SK-N-SH (cell line): ENCODE data around the gene SCYGR6. TPM values are rescaled to one million over a fixed set of nuclear protein-coding genes. Genes with fewer than 3 reads are reported as not detected.

Source experiments
- CTCF ChIA-PET: fragments of 300-600, 350-600 bp; formaldehyde crosslinking; extraction: SDS; loops from one replicate; lab custom pipeline; 2021; lab: Yijun Ruan, JAX
- POLR2A ChIA-PET: fragments of 350-600 bp; sonication (Branson Sonifier 250); formaldehyde crosslinking; extraction: SDS; loops from one replicate; lab custom pipeline; 2020; ENCODE audit warnings: antibody characterized with exemption, inconsistent platforms; lab: Yijun Ruan, JAX
- DNase-seq: peaks from one replicate; pipeline ENCODE4 v3.0.0; 2012
- H2AFZ ChIP-seq: fragments of 200-600 bp; sonication (generic); 2 replicates; pipeline ENCODE4 v1.8.1; 2016; ENCODE audit warnings: antibody characterized with exemption, mild to moderate bottlenecking, low read depth
- H3F3A ChIP-seq: fragments of 200-600 bp; sonication (generic); replicated peaks from 2 replicates; pipeline ENCODE3; 2016; ENCODE audit warnings: antibody characterized with exemption, mild to moderate bottlenecking; ENCODE audit not compliant: insufficient read depth
- H3K27ac ChIP-seq, 2 experiments: fragments of 200-500 bp in 1 of 2; fragments of 200-600 bp in 1 of 2; sonication (Bioruptor generic) in 1 of 2; sonication (generic), shearing (Covaris generic) in 1 of 2; 2 replicates each; pipeline versions ENCODE4 v1.5.1 to v1.6.1; 2014 to 2016; ENCODE audit warnings: low read depth in 2 of 2, inconsistent platforms in 1 of 2, low read length in 1 of 2, mild to moderate bottlenecking in 1 of 2, mixed read lengths in 1 of 2
- H3K27me3 ChIP-seq: fragments of 200-600 bp; sonication (generic), shearing (Covaris generic); 2 replicates; pipeline ENCODE4 v1.6.1; 2016; ENCODE audit warnings: mixed run types; ENCODE audit not compliant: insufficient read depth
- H3K36me3 ChIP-seq, 2 experiments: fragments of 200-500 bp in 1 of 2; fragments of 200-600 bp in 1 of 2; sonication (Bioruptor generic) in 1 of 2; sonication (generic) in 1 of 2; replicated peaks in 1 of 2; 2 replicates each; pipeline versions ENCODE3 to v1.5.1; 2014 to 2016; ENCODE audit warnings: low read length in 1 of 2, mild to moderate bottlenecking in 1 of 2; ENCODE audit not compliant: insufficient read depth in 2 of 2, control insufficient read depth in 1 of 2
- H3K4me1 ChIP-seq, 2 experiments: fragments of 200-500 bp in 1 of 2; fragments of 200-600 bp in 1 of 2; sonication (Bioruptor generic) in 1 of 2; sonication (generic), shearing (Covaris generic) in 1 of 2; 2 replicates each; pipeline versions ENCODE4 v1.5.1 to v1.6.1; 2014 to 2016; ENCODE audit warnings: low read depth in 1 of 2, low read length in 1 of 2, mixed run types in 1 of 2; ENCODE audit not compliant: insufficient read depth in 2 of 2, control insufficient read depth in 1 of 2
- H3K4me2 ChIP-seq: fragments of 200-600 bp; sonication (generic), shearing (Covaris generic); 2 replicates; pipeline ENCODE4 v1.6.1; 2017; ENCODE audit warnings: mixed run types
- H3K4me3 ChIP-seq, 2 experiments: fragments of 200-500 bp in 1 of 2; fragments of 200-600 bp in 1 of 2; sonication (Bioruptor generic) in 1 of 2; sonication (generic), shearing (Covaris generic) in 1 of 2; 2 replicates each; pipeline versions ENCODE4 v1.5.1 to v1.8.1; 2014 to 2016; ENCODE audit warnings: low read depth in 2 of 2, inconsistent platforms in 1 of 2, low read length in 1 of 2, mild to moderate bottlenecking in 1 of 2, mixed read lengths in 1 of 2, moderate library complexity in 1 of 2
- H3K79me2 ChIP-seq: fragments of 200-600 bp; sonication (generic); 2 replicates; pipeline ENCODE4 v1.8.1; 2017; ENCODE audit warnings: mild to moderate bottlenecking; ENCODE audit not compliant: insufficient read depth
- H3K9ac ChIP-seq: fragments of 200-600 bp; sonication (generic); 2 replicates; pipeline ENCODE4 v1.6.1; 2017; ENCODE audit warnings: mixed run types
- H3K9me2 ChIP-seq: fragments of 200-600 bp; sonication (generic); 2 replicates; pipeline ENCODE4 v1.6.1; 2017; ENCODE audit warnings: mixed run types
- H3K9me3 ChIP-seq: fragments of 200-600 bp; sonication (generic); 2 replicates; pipeline ENCODE4 v1.6.1; 2017; ENCODE audit warnings: mixed run types, mild to moderate bottlenecking, moderate library complexity
- H4K20me1 ChIP-seq: fragments of 200-600 bp; sonication (generic); 2 replicates; pipeline ENCODE4 v1.6.1; 2017; ENCODE audit warnings: mild to moderate bottlenecking, mixed run types; ENCODE audit not compliant: insufficient read depth
- FOSL2 ChIP-seq: IDR thresholded peaks from 2 replicates; pipeline ENCODE4 v1.4.0; 2012; ENCODE audit warnings: low read depth, mild to moderate bottlenecking, moderate library complexity, borderline replicate concordance
- FOXM1 ChIP-seq: IDR thresholded peaks from 2 replicates; pipeline ENCODE4 v1.4.0; 2012; ENCODE audit warnings: low read depth, mild to moderate bottlenecking
- GABPA ChIP-seq: IDR thresholded peaks from 2 replicates; pipeline ENCODE4 v1.4.0; 2012; ENCODE audit warnings: low read depth, mild to moderate bottlenecking
- MEF2A ChIP-seq: IDR thresholded peaks from 2 replicates; pipeline ENCODE4 v1.4.0; 2012; ENCODE audit warnings: low read depth, borderline replicate concordance
- POLR2AphosphoS5 ChIP-seq: IDR thresholded peaks from 2 replicates; pipeline ENCODE4 v1.6.1; 2012; ENCODE audit warnings: low read depth, low read length
- RCOR1 ChIP-seq: fragments of 150-350 bp; IDR thresholded peaks from 2 replicates; pipeline ENCODE4 v1.6.1; 2017; ENCODE audit warnings: antibody characterized with exemption, low read length
- RXRA ChIP-seq: IDR thresholded peaks from 2 replicates; pipeline ENCODE4 v1.4.0; 2012; ENCODE audit warnings: low read depth, mild to moderate bottlenecking, borderline replicate concordance
- SIN3A ChIP-seq: IDR thresholded peaks from 2 replicates; pipeline ENCODE4 v1.6.1; 2012; ENCODE audit warnings: low read depth, mild to moderate bottlenecking, low read length, moderate library complexity, borderline replicate concordance
- SMC3 ChIP-seq: IDR thresholded peaks from 2 replicates; pipeline ENCODE4 v1.6.1; 2012; ENCODE audit warnings: low read depth, low read length, improper control_type of control experiment
- TAF1 ChIP-seq: IDR thresholded peaks from 2 replicates; pipeline ENCODE4 v1.6.1; 2012; ENCODE audit warnings: low read depth, mild to moderate bottlenecking, low read length, moderate library complexity, borderline replicate concordance
- TCF12 ChIP-seq: IDR thresholded peaks from 2 replicates; pipeline ENCODE4 v1.4.0; 2012
- TEAD4 ChIP-seq: IDR thresholded peaks from 2 replicates; pipeline ENCODE4 v1.4.0; 2012; ENCODE audit warnings: mild to moderate bottlenecking, borderline replicate concordance; ENCODE audit not compliant: insufficient read depth
- WGBS: methylation state at CpG from one replicate; pipeline ENCODE4 v1.1.6; 2017; ENCODE audit warnings: low lambda C conversion rate; 5-methylcytosine and 5-hydroxymethylcytosine counted together
- polyA plus RNA-seq, 3 experiments: library from polyadenylated mRNA; depleted of rRNA; stranded (reverse); fragments of >200 nt; gene quantifications; 2 replicates each; pipeline ENCODE4 v1.2.3, GENCODE V29; 2012
- TF ChIP-seq, protein P1 (sequence below): fragments of 150-350 bp; IDR thresholded peaks from 2 replicates; pipeline ENCODE4 v1.6.1; 2016; ENCODE audit warnings: mild to moderate bottlenecking, low read depth, low read length
- TF ChIP-seq, protein P2 (sequence below): fragments of 150-350 bp; IDR thresholded peaks from 2 replicates; pipeline ENCODE4 v1.6.1; 2017; ENCODE audit warnings: antibody characterized with exemption, low read length, low read depth, borderline replicate concordance
- TF ChIP-seq, protein P3 (sequence below): IDR thresholded peaks from 2 replicates; pipeline ENCODE4 v1.4.0; 2012; ENCODE audit warnings: low read depth, borderline replicate concordance
- TF ChIP-seq, protein P4 (sequence below): IDR thresholded peaks from 2 replicates; pipeline ENCODE4 v1.6.1; 2012; ENCODE audit warnings: mild to moderate bottlenecking, low read depth, low read length, moderate library complexity

Gene SCYGR6
- polyA plus RNA-seq, 1 of the 3 experiments (the other 2 are of a cell fraction) = not detected

GRCh38 chr2:227701556-227701955 lies 23.0 kb downstream of the SCYGR6 start:
- no peak for DNase-seq
- Histone ChIP-seq H3K27ac (no peak overlapping the region), H2AFZ (no peak overlapping the region), H3K9me2 (no peaks in the 10 kb centered on the region), H3K4me2 (no peak overlapping the region), H3K4me3 (no peak overlapping the region), H3K9me3 (no peaks in the 10 kb centered on the region), H3K36me3 (no peaks in the 10 kb centered on the region), H3K9ac (no peak overlapping the region)
- ChIA-PET CTCF (no interaction called here), POLR2A (no interaction called here)
- TF ChIP-seq, protein P1, sequence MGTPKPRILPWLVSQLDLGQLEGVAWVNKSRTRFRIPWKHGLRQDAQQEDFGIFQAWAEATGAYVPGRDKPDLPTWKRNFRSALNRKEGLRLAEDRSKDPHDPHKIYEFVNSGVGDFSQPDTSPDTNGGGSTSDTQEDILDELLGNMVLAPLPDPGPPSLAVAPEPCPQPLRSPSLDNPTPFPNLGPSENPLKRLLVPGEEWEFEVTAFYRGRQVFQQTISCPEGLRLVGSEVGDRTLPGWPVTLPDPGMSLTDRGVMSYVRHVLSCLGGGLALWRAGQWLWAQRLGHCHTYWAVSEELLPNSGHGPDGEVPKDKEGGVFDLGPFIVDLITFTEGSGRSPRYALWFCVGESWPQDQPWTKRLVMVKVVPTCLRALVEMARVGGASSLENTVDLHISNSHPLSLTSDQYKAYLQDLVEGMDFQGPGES = no peak
- TF ChIP-seq POLR2AphosphoS5 (no peak), TCF12 (no peak), RCOR1 (no peak), SIN3A (no peak), TAF1 (no peak)
- TF ChIP-seq, protein P2, sequence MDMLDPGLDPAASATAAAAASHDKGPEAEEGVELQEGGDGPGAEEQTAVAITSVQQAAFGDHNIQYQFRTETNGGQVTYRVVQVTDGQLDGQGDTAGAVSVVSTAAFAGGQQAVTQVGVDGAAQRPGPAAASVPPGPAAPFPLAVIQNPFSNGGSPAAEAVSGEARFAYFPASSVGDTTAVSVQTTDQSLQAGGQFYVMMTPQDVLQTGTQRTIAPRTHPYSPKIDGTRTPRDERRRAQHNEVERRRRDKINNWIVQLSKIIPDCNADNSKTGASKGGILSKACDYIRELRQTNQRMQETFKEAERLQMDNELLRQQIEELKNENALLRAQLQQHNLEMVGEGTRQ = no peak
- TF ChIP-seq, protein P3, sequence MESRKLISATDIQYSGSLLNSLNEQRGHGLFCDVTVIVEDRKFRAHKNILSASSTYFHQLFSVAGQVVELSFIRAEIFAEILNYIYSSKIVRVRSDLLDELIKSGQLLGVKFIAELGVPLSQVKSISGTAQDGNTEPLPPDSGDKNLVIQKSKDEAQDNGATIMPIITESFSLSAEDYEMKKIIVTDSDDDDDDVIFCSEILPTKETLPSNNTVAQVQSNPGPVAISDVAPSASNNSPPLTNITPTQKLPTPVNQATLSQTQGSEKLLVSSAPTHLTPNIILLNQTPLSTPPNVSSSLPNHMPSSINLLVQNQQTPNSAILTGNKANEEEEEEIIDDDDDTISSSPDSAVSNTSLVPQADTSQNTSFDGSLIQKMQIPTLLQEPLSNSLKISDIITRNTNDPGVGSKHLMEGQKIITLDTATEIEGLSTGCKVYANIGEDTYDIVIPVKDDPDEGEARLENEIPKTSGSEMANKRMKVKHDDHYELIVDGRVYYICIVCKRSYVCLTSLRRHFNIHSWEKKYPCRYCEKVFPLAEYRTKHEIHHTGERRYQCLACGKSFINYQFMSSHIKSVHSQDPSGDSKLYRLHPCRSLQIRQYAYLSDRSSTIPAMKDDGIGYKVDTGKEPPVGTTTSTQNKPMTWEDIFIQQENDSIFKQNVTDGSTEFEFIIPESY = no peak
- TF ChIP-seq, all 33 proteins: peak for 0
- H3K4me1 ChIP-seq = no peaks in the 10 kb centered on the region
- 19% methylated on average over 3 of the region's 3 CpGs for WGBS
- H3F3A ChIP-seq = no peaks in the 10 kb centered on the region
- peaks cover 9% of the 10 kb centered on the region; the same call in 1 of the 2 replicates for H3K27me3 ChIP-seq
- H4K20me1 ChIP-seq = no peaks in the 10 kb centered on the region
- H3K79me2 ChIP-seq = no peaks in the 10 kb centered on the region

- Histone ChIP-seq H3K9me3 (no peaks in the 10 kb centered on the region), H3K27ac (no peak overlapping the region), H3K4me3 (no peak overlapping the region), H3K4me2 (no peak overlapping the region), H2AFZ (no peak overlapping the region), H3K79me2 (no peaks in the 10 kb centered on the region), H3K36me3 (no peaks in the 10 kb centered on the region), H3K27me3 (no peaks in the 10 kb centered on the region; the same call in 1 of the 2 replicates), H3K9ac (no peak overlapping the region), H4K20me1 (no peaks in the 10 kb centered on the region), H3K9me2 (no peaks in the 10 kb centered on the region), H3F3A (no peaks in the 10 kb centered on the region), H3K4me1 (no peaks in the 10 kb centered on the region)
- 13% methylated on average over 2 of the region's 2 CpGs for WGBS
- POLR2A ChIA-PET = no interaction called here
- CTCF ChIA-PET = no interaction called here
- no peak for DNase-seq
- TF ChIP-seq MEF2A (no peak), RXRA (no peak), FOSL2 (no peak), POLR2AphosphoS5 (no peak), SMC3 (no peak), GABPA (no peak), TEAD4 (no peak), FOXM1 (no peak)
- TF ChIP-seq, protein P1 = no peak
- TF ChIP-seq, protein P4, sequence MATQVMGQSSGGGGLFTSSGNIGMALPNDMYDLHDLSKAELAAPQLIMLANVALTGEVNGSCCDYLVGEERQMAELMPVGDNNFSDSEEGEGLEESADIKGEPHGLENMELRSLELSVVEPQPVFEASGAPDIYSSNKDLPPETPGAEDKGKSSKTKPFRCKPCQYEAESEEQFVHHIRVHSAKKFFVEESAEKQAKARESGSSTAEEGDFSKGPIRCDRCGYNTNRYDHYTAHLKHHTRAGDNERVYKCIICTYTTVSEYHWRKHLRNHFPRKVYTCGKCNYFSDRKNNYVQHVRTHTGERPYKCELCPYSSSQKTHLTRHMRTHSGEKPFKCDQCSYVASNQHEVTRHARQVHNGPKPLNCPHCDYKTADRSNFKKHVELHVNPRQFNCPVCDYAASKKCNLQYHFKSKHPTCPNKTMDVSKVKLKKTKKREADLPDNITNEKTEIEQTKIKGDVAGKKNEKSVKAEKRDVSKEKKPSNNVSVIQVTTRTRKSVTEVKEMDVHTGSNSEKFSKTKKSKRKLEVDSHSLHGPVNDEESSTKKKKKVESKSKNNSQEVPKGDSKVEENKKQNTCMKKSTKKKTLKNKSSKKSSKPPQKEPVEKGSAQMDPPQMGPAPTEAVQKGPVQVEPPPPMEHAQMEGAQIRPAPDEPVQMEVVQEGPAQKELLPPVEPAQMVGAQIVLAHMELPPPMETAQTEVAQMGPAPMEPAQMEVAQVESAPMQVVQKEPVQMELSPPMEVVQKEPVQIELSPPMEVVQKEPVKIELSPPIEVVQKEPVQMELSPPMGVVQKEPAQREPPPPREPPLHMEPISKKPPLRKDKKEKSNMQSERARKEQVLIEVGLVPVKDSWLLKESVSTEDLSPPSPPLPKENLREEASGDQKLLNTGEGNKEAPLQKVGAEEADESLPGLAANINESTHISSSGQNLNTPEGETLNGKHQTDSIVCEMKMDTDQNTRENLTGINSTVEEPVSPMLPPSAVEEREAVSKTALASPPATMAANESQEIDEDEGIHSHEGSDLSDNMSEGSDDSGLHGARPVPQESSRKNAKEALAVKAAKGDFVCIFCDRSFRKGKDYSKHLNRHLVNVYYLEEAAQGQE = no peak
Measured at GRCh38 chr2:227696990-227697679, 27.4 kb downstream of the SCYGR6 start.
